HL-60 (cell line): ENCODE results near the gene USP24.

Source experiments
- CTCF ChIP-seq: IDR thresholded peaks from one replicate; pipeline ENCODE4 v1.5.1; 2011; ENCODE audit warnings: low read length, control low read depth, inconsistent platforms; ENCODE audit not compliant: insufficient read depth
- POLR2AphosphoS5 ChIP-seq: IDR thresholded peaks from 2 replicates; pipeline ENCODE4 v1.6.1; 2012; ENCODE audit warnings: low read depth

DNA sequence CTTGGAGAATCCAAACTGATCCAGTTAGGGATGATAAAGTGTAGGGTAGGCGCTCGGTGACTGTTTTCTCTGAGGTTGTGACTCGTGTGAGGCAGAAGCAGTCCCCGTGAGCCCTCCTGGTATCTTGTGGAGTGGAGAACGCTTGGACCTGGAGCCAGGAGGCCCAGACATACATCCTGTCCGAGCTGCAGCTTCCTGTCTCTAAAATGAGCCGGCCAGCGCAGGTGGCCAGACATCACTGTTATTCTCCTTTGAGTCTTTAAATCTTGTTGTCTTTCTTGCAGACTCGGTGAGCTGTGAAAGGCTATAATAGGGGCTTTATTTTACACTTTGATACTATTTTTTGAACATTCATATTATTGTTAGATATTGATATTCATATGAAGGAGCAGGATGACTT lies 163.5 kb downstream of the USP24 start:
- TF ChIP-seq CTCF (no peak), POLR2AphosphoS5 (no peak)
